Testis (tissue), 3 donors: Measurements from ENCODE around the gene MYO18A. TPM values are rescaled to one million over a fixed set of nuclear protein-coding genes. Genes with fewer than 3 reads are reported as not detected.

Experiments used
- DNase-seq: peaks from one replicate; pipeline ENCODE4 v3.0.0-alpha.2; 2019
- H3K27ac ChIP-seq, 2 donors: fragments of 200-600 bp; sonication (generic); one replicate each; pipeline ENCODE4 v1.5.1; 2019
- H3K27me3 ChIP-seq: fragments of 200-600 bp; sonication (generic); one replicate; pipeline ENCODE4 v1.5.1; 2019
- H3K36me3 ChIP-seq: fragments of 200-600 bp; sonication (generic); one replicate; pipeline ENCODE4 v1.5.1; 2017; ENCODE audit warnings: low read depth; ENCODE audit errors: missing control alignments
- H3K4me1 ChIP-seq: fragments of 200-600 bp; sonication (generic); one replicate; pipeline ENCODE4 v1.5.1; 2019
- H3K4me3 ChIP-seq, 2 donors: fragments of 200-600 bp; sonication (generic); one replicate each; pipeline ENCODE4 v1.5.1; 2017 to 2019
- H3K9me3 ChIP-seq: fragments of 200-600 bp; sonication (generic); one replicate; pipeline ENCODE4 v1.5.1; 2017
- CTCF ChIP-seq, 3 experiments: fragments of 450-650 bp in 2 of 3; fragments of 200-600 bp in 1 of 3; sonication (generic) in 1 of 3; IDR thresholded peaks; one replicate each; pipeline ENCODE4 v1.5.1; 2016 to 2019; ENCODE audit warnings: antibody characterized with exemption in 3 of 3, mild to moderate bottlenecking in 2 of 3, moderate library complexity in 1 of 3
- POLR2A ChIP-seq: fragments of 450-650 bp; IDR thresholded peaks from one replicate; pipeline ENCODE4 v1.6.1; 2017; ENCODE audit warnings: antibody characterized with exemption, mild to moderate bottlenecking, moderate library complexity
- WGBS, 2 donors: methylation state at CpG; one replicate each; pipeline ENCODE4 v1.1.5; 2018; 5-methylcytosine and 5-hydroxymethylcytosine counted together
- intact Hi-C: fragments of 100-400 bp; cut with DNase I; formaldehyde crosslinking; loops from one replicate; pipeline ENCODE4 v1.15.1; 2023; ENCODE audit warnings: low total_unique reads
- polyA plus RNA-seq: library from polyadenylated mRNA; stranded (reverse); fragments of 350-450 nt; fragmentation: Illumina TruSeq; extraction: RNeasy Lipid Tissue Mini Kit (QIAGEN cat#74804); gene quantifications from one replicate; pipeline ENCODE4 v1.2.3, GENCODE V29; 2014; ENCODE audit warnings: low read depth, low replicate concordance; ENCODE audit not compliant: insufficient read depth
- total RNA-seq, 2 donors: library from RNA; depleted of rRNA; stranded (reverse); fragments of >200 nt; gene quantifications; one replicate each; pipeline ENCODE4 v1.2.3, GENCODE V29; 2016

The MYO18A gene
- total and polyA plus RNA-seq, 3 donors from 2014 or later = 89.1 to 154 (median 91.1) TPM

GRCh38 chr17:29042679-29043538 is 137.3 kb downstream of the MYO18A start, which contains the start of gene PIPOX:
Gene PIPOX, plus strand, starts transcription at chr17:29043141. Its CDS starts 85 bp downstream, at chr17:29043226.
- WGBS, 2 donors = 57 to 64% methylated on average over 11 to 13 of the region's 13 CpGs

GRCh38 chr17:29042026-29042678 is 138.0 kb downstream of the MYO18A start:
- H3K9me3 ChIP-seq = no peaks in the 10 kb centered on the region
- H3K4me1 ChIP-seq = peaks cover 22% of the 10 kb centered on the region
- no peak for DNase-seq
- no peak overlapping the region for H3K27ac ChIP-seq
- no peaks in the 10 kb centered on the region for H3K27me3 ChIP-seq
- no peak for TF ChIP-seq CTCF (IDR thresholded peaks at IDR 0.05)
- no peak for TF ChIP-seq POLR2A
- no peak overlapping the region for H3K4me3 ChIP-seq
- WGBS, 2 donors = 80 to 84% methylated on average over 11 of the region's 11 CpGs
- no peaks in the 10 kb centered on the region for H3K36me3 ChIP-seq
- intact Hi-C loops = no loop called here

More at GRCh38 chr17:29042679-29043538, 137.3 kb downstream of the MYO18A start, which contains the start of gene PIPOX:
- TF ChIP-seq POLR2A (no peak), CTCF (IDR thresholded peaks at IDR 0.05) (no peak)
- Histone ChIP-seq H3K9me3 (no peaks in the 10 kb centered on the region), H3K4me3 (no peak within 1 kb of the TSS), H3K27me3 (no peaks in the 10 kb centered on the region), H3K4me1 (peaks cover 22% of the 10 kb centered on the region), H3K36me3 (no peaks in the 10 kb centered on the region), H3K27ac (no peak within 1 kb of the TSS)
- DNase-seq = no peak
- intact Hi-C loops = no loop called here

- no peak for TF ChIP-seq CTCF (IDR thresholded peaks at IDR 0.05)
- no peak for TF ChIP-seq POLR2A
- H3K27me3 ChIP-seq = no peaks in the 10 kb centered on the region
- WGBS, 2 donors = 89 to 92% methylated on average over 6 of the region's 6 CpGs
Observed at GRCh38 chr17:29041571-29041970, 138.6 kb downstream of the MYO18A start.

GRCh38 chr17:29041091-29041490 is 139.1 kb downstream of the MYO18A start:
- 92 to 95% methylated on average over 2 of the region's 2 CpGs for WGBS, 2 donors
- no peaks in the 10 kb centered on the region for H3K36me3 ChIP-seq
- DNase-seq = no peak
- TF ChIP-seq POLR2A = no peak
- TF ChIP-seq CTCF (IDR thresholded peaks at IDR 0.05) = no peak
- H3K27ac ChIP-seq = no peak overlapping the region
- no peaks in the 10 kb centered on the region for H3K9me3 ChIP-seq
- no peaks in the 10 kb centered on the region for H3K27me3 ChIP-seq
- no peak overlapping the region for H3K4me3 ChIP-seq
- intact Hi-C loops = no loop called here
- peaks cover 22% of the 10 kb centered on the region for H3K4me1 ChIP-seq

More at GRCh38 chr17:29041571-29041970, 138.6 kb downstream of the MYO18A start:
- intact Hi-C loops = no loop called here
- Histone ChIP-seq H3K4me3 (no peak overlapping the region), H3K4me1 (peaks cover 22% of the 10 kb centered on the region), H3K36me3 (no peaks in the 10 kb centered on the region), H3K9me3 (no peaks in the 10 kb centered on the region), H3K27ac (no peak overlapping the region)
- no peak for DNase-seq
